Neutrophil (primary cell): ENCODE measurements around the gene PILRA.
"Not testable (repeated sequence)": the region's sequence is repeated elsewhere in the genome, so short reads cannot be mapped to it uniquely, and the experiment has no call there.

Experiments
- H3K27ac ChIP-seq: fragments of 200-600 bp; sonication (generic); 2 replicates; pipeline ENCODE4 v1.5.1; 2016; ENCODE audit warnings: mild to moderate bottlenecking, moderate library complexity
- H3K27me3 ChIP-seq: fragments of 200-600 bp; sonication (generic); 2 replicates; pipeline ENCODE4 v1.6.0; 2016; ENCODE audit warnings: mild to moderate bottlenecking
- H3K36me3 ChIP-seq: fragments of 200-600 bp; sonication (generic); 2 replicates; pipeline ENCODE4 v1.5.1; 2017
- H3K4me1 ChIP-seq, 2 experiments: fragments of 200-600 bp in 1 of 2; sonication (generic) in 1 of 2; 1 replicate in 1 of 2; 2 replicates in 1 of 2; pipeline versions ENCODE4 v1.5.1 to v1.6.1; 2013 to 2016; ENCODE audit warnings: low read depth in 1 of 2, low read length in 1 of 2, mild to moderate bottlenecking in 1 of 2, moderate library complexity in 1 of 2; ENCODE audit not compliant: control insufficient read depth in 1 of 2, insufficient read depth in 1 of 2
- H3K4me3 ChIP-seq, 2 experiments: fragments of 200-600 bp in 1 of 2; sonication (generic) in 1 of 2; 1 replicate in 1 of 2; 2 replicates in 1 of 2; pipeline ENCODE4 v1.5.1; 2013 to 2016; ENCODE audit warnings: low read depth in 1 of 2, low read length in 1 of 2, mild to moderate bottlenecking in 1 of 2, moderate library complexity in 1 of 2
- H3K9me3 ChIP-seq: fragments of 200-600 bp; sonication (generic); 2 replicates; pipeline ENCODE4 v1.5.1; 2016
- TF ChIP-seq, protein P1 (sequence below): fragments of 200-600 bp; sonication (generic); IDR thresholded peaks from 2 replicates; pipeline ENCODE4 v1.5.1; 2016; ENCODE audit warnings: antibody characterized with exemption

Gene PILRA

DNA sequence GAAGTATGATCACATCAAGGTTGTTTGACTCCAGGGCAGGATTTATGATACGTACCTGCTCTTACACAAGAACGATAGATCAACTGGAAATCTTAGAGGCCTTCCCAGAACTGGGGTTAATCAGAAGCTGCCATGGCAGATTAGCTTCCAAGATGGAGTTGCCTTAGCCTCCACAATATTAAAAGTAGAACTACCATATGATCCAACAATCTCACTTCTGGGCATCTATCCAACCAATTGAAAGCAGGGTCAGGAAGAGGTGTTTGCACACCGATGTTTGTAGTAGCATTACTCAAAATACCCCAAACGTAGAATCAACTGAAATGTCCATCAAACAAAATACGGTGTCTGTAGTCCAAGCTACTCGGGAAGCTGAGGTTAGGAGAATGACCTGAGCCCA, 8.8 kb upstream of the PILRA start:
- peak overlapping the region; percentile 100 for H3K27ac ChIP-seq
- H3K9me3 ChIP-seq = no peaks in the 10 kb centered on the region
- H3K4me1 ChIP-seq = peaks cover 66 to 70% of the 10 kb centered on the region in 2 experiments
- H3K27me3 ChIP-seq = no peaks in the 10 kb centered on the region
- TF ChIP-seq, protein P1, sequence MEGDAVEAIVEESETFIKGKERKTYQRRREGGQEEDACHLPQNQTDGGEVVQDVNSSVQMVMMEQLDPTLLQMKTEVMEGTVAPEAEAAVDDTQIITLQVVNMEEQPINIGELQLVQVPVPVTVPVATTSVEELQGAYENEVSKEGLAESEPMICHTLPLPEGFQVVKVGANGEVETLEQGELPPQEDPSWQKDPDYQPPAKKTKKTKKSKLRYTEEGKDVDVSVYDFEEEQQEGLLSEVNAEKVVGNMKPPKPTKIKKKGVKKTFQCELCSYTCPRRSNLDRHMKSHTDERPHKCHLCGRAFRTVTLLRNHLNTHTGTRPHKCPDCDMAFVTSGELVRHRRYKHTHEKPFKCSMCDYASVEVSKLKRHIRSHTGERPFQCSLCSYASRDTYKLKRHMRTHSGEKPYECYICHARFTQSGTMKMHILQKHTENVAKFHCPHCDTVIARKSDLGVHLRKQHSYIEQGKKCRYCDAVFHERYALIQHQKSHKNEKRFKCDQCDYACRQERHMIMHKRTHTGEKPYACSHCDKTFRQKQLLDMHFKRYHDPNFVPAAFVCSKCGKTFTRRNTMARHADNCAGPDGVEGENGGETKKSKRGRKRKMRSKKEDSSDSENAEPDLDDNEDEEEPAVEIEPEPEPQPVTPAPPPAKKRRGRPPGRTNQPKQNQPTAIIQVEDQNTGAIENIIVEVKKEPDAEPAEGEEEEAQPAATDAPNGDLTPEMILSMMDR = no peak
- peaks cover 34% of the 10 kb centered on the region for H3K36me3 ChIP-seq
- H3K4me3 ChIP-seq = no peak overlapping the region

DNA sequence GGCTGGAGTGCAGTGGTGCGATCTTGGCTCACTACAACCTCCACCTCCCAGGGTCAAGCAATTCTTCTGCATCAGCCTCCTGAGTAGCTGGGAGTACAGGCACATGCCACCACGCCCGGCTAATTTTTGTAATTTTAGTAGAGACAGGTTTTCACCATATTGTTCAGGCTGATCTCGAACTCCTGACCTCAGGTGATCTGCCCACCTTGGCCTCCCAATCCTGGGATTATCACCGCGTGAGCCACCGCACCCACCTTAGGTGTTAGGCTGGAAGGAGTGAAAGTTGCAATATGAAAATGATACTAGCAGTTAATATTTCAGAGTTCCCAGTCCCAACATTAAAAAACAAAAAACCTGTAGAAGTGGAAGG, 7.3 kb upstream of the PILRA start:
- Histone ChIP-seq H3K36me3 (peaks cover 25% of the 10 kb centered on the region), H3K27ac (peak overlapping the region; percentile 100), H3K4me3 (peak overlapping the region in 1 of 2 experiments; percentile 10), H3K4me1 (peaks cover 66 to 71% of the 10 kb centered on the region in 2 experiments)
- H3K27me3 ChIP-seq, H3K9me3 ChIP-seq: not testable (repeated sequence)

DNA sequence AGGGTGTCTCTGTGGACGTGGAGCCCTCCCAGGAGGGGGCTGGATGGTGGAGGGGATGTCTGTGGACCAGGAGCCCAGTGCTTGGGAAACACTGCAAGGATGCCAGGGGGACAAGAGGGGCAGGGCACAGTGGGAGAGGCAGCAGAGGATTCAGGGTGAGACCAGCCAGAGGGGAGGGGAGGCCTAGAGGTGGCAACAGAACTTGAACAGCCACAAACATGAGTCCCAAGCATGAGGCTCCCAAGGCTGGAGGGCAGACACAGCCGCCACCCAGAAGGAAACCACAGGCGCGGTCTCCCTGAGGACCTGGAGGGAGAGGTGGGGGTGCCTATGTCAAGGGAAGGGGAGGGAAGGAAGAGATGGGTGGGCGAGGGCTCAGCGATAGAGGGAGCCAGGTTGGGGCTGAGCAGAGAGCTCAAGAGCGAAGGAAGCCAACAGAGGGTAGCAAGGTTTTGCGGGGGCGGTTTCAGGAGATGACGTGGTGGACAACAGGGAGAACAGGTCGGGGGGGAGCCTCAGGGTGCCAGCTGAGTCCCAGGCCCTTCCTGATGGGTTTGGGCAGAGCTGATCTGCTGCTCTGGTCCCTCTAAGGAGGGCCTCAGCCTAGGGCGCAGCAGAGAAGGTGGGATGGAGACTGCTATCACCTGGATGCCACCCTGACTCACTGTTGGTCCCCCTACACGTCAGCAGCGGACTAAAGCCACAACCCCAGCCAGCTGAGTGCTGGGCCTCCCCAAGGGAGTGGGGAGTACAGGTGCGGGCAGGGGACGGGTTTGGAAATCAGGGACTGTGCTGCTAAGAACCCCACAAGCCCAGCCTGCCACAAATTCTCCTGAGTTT, 6.7 kb upstream of the PILRA start:
- TF ChIP-seq, protein P1 = no peak
- Histone ChIP-seq H3K4me3 (peak overlapping the region in 1 of 2 experiments; percentile 10), H3K27me3 (no peaks in the 10 kb centered on the region), H3K27ac (peak overlapping the region; percentile 100), H3K9me3 (no peaks in the 10 kb centered on the region), H3K4me1 (peaks cover 72 to 73% of the 10 kb centered on the region in 2 experiments), H3K36me3 (peaks cover 19% of the 10 kb centered on the region)

DNA sequence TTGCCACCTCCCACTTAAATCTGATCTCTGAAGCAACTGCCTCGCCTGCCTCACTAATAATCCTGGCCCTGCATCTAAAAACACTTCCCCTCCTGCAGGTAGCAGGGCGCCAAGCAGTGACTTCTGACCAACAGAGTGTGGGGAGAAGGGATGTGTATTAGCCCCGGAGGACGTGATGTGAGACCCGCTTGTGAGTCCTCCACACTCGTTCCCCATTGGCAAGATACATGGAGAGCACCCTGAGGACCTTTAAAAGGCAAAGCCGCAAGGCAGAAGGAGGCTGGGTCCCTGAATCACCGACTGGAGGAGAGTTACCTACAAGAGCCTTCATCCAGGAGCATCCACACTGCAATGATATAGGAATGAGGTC, 6.1 kb upstream of the PILRA start:
- peaks cover 77 to 79% of the 10 kb centered on the region in 2 experiments for H3K4me1 ChIP-seq
- peak overlapping the region in 1 of 2 experiments; percentile 56 for H3K4me3 ChIP-seq
- H3K27me3 ChIP-seq = no peaks in the 10 kb centered on the region
- no peaks in the 10 kb centered on the region for H3K9me3 ChIP-seq
- peak overlapping the region; percentile 100 for H3K27ac ChIP-seq
- TF ChIP-seq, protein P1 = no peak
- H3K36me3 ChIP-seq = peaks cover 13% of the 10 kb centered on the region

DNA sequence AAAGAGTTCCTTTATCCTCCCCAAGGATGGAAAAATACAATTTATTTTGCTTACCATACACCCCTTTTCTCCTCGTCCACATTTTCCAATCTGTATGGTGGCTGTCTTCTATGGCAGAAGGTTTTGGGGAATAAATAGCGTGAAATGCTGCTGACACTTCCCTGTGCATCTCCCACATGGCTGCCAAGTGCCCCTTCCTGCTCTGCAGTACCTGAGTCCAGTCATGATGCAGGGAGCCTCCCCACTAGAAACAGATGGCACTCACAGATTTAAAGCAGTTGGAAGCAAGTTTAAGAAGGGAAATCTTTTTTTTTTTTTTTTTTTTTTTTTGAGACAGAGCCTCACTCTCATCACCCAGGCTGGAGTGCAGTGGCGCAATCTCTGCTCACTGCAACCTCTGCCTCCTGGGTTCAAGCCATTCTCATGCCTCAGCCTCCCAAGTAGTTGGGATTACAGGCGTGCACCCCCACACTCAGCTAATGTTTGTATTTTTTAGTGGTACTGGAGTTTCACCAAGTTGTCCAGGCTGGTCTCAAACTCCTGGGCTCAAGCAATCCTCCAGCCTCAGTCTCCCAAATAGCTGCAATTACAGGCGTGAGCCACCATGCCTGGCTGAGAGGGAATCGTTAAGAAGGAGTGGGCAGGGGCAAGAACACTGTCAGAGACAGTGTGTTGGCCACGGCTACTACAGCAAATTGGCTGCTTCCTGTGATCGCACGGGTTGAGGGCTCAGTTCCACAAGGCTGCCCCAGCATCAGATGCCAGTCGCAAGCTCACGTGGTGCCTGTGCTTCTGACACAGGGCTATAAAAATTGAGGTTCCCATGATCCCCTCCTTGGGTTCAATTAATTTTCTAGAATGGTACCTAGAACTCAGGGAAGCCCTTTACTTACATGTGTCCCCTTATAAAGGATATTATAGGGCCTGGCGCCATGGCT, 5.3 kb upstream of the PILRA start:
- Histone ChIP-seq H3K9me3 (no peaks in the 10 kb centered on the region), H3K4me1 (peaks cover 84 to 86% of the 10 kb centered on the region in 2 experiments), H3K36me3 (peaks cover 6% of the 10 kb centered on the region), H3K27me3 (no peaks in the 10 kb centered on the region), H3K4me3 (peak overlapping the region; percentile 25 to 56), H3K27ac (peak overlapping the region; percentile 100)
- TF ChIP-seq, protein P1 = no peak
